Amniotic stem cell (primary cell): ENCODE measurements around the gene FCHO1.

Source experiments
- DNase-seq: peaks from one replicate; lab custom pipeline; 2025; lab: John Stamatoyannopoulos, UW

Gene FCHO1

DNA sequence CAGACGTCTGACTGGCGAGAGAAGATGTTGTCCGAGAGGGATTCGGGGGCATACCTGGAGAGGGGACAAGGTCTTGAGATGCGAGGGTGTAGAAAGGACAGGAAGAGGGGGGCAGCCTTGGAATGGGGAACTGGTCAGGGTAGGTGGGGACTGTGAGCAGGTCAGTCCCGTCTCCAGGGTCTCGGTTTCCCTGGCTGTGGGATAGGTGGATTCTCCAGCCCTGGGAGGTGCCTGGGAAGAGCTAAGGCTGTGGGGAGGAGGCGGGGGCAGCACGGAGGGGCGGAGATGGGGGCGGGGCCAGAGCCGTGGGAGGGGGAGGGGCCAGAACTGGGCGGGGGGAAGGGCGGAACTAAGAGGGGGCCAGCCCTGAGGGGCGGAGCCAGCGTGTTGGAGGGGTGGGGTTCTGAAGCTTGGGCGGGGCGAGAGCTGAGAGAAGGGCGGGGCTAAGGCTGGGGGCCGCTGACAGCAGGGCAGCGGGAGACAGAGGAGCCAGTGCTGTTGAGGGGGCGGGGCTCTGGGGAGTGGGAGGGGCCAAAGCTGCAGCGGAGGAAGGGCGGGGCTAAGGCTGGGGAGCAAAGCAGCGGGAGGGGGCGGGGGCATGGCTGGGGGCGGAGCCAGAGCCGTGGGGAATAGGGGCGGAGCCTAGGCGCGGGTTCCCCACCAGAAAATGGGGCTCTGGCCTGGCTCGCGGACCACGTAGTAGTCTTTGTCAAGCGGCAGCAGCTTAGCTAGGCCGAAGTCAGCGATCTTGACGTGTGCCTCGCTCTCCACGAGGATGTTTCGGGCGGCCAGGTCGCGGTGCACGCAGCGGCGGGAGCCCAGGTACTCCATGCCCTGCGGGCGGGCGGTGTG, 79.5 kb downstream of the FCHO1 start:
- no peak for DNase-seq

DNA sequence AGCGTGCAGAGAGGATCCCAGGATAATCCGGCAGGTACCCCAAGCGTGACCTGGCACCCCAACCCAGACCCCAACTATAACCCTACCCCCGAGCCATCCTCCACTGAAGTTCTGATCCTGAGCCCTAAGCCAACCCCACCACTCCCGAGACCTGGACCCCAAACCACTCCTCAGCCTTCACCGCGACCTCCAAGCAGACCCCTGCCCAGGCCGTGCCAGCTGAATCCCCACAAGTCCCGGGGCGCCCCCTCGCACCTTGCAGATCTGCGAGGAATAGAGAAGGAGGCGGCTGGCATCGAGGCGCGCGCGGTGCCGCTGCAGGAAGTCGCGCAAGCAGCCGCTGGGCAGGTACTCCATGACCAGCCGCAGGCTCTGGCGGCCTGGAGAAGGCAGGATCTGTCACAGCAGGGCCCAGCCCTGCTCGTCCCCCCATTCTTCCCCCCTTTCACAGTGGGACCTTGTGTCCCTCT, 80.2 kb downstream of the FCHO1 start:
- no peak for DNase-seq

DNA sequence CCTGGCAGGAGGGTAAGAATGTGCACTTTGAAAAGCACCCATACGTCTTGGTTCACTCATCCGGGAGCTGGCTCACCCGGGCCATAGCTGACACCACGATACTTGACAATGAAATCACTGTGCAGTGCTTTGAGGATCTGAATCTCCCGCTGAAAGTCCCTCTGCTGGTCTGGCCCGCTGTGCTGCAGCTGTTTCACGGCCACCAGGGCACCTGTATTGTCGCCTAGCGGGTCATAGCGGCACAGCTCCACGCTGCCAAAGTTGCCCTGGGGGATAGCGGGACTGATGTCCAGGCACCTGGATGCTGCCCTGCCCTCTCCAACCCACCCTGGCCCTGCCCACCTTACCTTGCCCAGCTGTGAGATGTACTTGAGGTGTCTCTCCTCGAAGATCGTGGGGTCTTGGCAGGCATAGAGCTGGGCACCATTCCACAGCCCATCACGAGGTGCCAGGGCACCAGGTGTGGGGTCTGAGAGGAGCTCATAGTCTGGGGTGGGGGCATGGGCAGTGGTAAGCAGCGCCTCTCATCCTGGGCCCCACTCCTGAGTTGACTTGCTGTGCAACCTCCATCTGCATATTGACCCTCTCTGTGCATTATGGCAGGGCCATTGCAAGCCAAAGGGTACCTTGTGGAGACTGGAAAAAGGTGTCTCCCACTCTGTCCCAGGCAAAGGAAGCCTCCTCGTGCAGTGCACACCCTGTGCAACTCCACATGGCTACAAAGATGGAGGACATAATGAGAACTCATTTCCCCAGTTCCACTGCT, 81.3 kb downstream of the FCHO1 start:
- DNase-seq = no peak

DNA sequence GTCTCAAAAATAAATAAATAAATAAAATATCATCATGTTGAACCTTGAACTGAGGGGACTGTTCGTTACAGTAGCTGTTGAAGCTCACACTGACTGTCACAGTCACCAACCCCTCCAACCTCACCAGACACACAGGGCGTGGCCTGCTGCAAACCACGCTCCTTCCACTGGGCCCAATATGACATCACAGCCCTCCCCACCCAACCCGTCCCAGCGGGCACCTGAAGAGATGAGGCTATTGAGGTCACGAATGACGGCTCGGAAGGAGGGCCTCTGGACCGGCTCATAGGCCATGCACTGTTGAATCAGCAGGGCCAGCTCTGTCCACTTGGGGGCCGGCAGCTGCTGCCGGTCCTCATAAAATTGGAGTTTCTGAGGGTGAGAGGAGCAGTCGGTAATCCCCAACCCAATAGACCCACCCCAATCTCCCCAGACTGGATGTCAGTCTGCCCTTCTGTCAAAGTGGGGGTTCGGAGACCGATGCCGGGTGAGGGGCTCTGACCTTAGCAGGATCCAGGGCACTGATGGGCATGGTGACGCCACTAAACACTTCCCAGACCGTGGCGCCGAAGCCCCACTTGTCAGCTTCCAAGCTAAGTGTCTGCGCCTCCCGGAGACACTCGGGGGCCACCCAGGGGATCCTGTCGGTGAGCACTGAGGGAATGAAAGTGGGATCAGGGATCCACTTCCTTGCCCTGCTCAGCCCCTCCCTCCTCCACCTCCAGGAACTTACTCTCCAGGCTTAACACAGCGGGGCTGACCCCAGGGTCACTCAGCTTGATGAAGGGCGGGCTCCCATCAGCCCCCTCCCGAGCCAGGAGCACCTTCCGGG, 83.3 kb downstream of the FCHO1 start:
- DNase-seq = no peak

DNA sequence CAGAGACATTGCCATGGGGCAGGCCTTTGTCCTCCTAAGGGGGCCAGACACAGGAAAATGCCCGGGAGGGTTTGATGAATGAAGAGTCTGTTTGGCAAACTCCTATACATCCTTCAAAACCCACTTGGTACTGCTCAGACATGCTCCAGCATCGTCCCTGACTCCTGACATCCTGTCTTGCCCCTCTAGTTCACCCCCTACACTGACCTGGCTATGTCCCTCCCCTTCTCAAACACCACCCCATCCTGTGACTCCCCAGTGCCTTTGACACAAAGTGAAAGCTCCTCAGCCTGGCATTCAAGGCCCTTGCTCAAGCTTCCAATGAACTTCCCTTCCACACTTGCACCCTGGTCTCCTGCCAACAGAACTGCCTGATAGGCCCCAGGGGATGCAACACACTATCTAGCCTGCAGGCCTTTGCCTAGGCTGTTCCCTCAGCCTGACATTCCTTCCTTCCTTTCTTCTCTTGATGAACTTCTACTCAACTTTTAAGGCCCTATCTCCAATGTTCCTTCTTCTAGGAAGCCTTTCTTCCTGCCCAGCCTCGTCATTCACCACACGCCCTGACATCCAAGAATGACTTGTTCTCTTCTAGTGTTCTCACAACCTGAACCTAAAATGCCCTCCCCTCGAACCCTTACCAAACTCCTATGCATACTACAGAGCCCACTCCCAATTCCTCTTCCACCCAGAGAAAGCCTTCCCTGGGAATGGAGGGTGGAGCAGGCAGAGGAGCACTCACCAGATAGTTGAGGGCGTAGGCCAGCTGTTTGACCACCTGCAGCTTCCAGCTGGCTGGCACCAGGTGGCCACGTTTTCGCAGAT, 84.1 kb downstream of the FCHO1 start:
- no peak for DNase-seq

DNA sequence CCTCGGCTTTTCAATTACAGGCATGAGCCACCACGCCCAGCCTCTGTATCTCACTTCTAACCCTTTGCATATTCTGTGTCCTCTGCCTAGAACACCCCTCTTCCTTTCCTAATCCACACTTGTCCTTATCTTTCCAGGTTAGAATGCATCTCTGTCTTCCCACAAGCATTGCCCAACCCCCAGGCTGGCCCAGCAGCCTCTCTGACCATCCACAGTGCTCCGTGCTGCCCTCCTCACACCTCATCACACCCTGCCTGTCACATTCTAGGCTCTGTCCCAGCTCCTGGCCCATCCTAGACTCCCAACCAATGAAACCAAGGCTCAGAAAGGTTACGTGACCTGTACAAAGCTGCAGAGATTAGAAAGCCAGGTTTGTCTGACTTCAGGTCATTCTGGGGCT, 85.3 kb downstream of the FCHO1 start:
- no peak for DNase-seq

DNA sequence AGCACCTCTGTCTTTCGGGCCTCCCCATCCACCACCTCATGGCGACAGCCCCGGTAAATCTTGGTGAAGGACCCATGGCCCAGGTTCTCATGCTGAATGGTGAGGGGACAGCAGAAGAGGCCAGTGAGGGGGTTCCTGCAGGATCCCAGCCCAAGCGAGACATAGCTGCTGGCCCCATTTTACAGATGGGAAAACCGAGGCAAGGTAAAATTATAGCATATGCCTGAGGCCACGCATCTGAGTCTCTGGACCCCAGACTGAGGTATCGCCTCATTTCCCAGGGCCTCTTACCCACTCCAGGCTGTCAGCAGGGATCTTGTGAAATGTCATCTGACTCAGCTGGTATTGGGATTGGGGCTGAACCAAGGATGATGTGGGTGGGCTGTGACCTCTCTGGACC, 86.7 kb downstream of the FCHO1 start:
- DNase-seq = no peak
